HepG2 (cell line): ENCODE measurements around the gene MRPL20. TPM values are rescaled to one million over a fixed set of nuclear protein-coding genes. Genes with fewer than 3 reads are reported as not detected.
A peak's percentile ranks its signal among the peaks of the same experiment; 100 is the strongest.

Experiments
- ATAC-seq: fragments of 200-7000 bp; cut with Tn5 transposase; 3 replicates; pipeline ENCODE4 v1.9.1; 2020; ENCODE audit warnings: mild to moderate bottlenecking, moderate library complexity
- BruUV-seq: library from RNA; stranded (reverse); fragments of 400-500 nt; replicated peaks from 2 replicates; lab custom pipeline; 2021; lab: Mats Ljungman, UMichigan
- CTCF ChIA-PET: fragments of 300-600 bp; formaldehyde crosslinking; extraction: SDS; loops from one replicate; lab custom pipeline; 2021; ENCODE audit warnings: low total read pairs, inconsistent platforms, low intra/inter-chr PET ratio; lab: Yijun Ruan, JAX
- POLR2A ChIA-PET: fragments of 350-600 bp; sonication (Branson Sonifier 250); formaldehyde crosslinking; loops from one replicate; lab custom pipeline; 2020; ENCODE audit warnings: antibody characterized with exemption, inconsistent platforms; lab: Yijun Ruan, JAX
- DNase-seq: peaks from one replicate; pipeline ENCODE4 v3.0.0-alpha.2; 2015; ENCODE audit warnings: low spot score
- FAIRE-seq: peaks from 3 replicates; lab custom pipeline; 2011; peaks lifted over from hg19 to GRCh38; lab: Jason Lieb, UNC
- H2AFZ ChIP-seq: one replicate; pipeline ENCODE4 v1.6.1; 2011; ENCODE audit warnings: low read length, inconsistent platforms
- H3K27ac ChIP-seq: fragments of 300-600 bp; 3 replicates; pipeline ENCODE4 v1.8.0; 2011; ENCODE audit warnings: mixed run types, mild to moderate bottlenecking, mixed read lengths, low read length, inconsistent platforms; ENCODE audit not compliant: insufficient read depth; ENCODE audit errors: extremely low read length
- H3K27me3 ChIP-seq, 2 experiments: fragments of 200-600 bp in 1 of 2; 2 replicates in 1 of 2; 3 replicates in 1 of 2; pipeline versions ENCODE4 v1.6.0 to v1.8.0; 2011; ENCODE audit warnings: low read length in 2 of 2, mild to moderate bottlenecking in 2 of 2, moderate library complexity in 2 of 2, inconsistent platforms in 1 of 2; ENCODE audit not compliant: insufficient read depth in 2 of 2, control insufficient read depth in 1 of 2
- H3K36me3 ChIP-seq, 2 experiments: fragments of 200-600 bp in 1 of 2; replicated peaks in 1 of 2; 2 replicates in 1 of 2; 3 replicates in 1 of 2; pipeline versions ENCODE4 v1.5.1 to v1.8.0; 2011; ENCODE audit warnings: low read length in 2 of 2, inconsistent platforms in 1 of 2; ENCODE audit not compliant: insufficient read depth in 2 of 2, control insufficient read depth in 1 of 2
- H3K4me1 ChIP-seq: 2 replicates; pipeline ENCODE4 v1.5.1; 2012; ENCODE audit warnings: low read length, inconsistent platforms; ENCODE audit not compliant: insufficient read depth
- H3K4me2 ChIP-seq: 2 replicates; pipeline ENCODE4 v1.6.0; 2011; ENCODE audit warnings: low read depth, low read length, inconsistent platforms
- H3K4me3 ChIP-seq, 3 experiments: fragments of 200-600 bp in 1 of 3; sonication (generic), shearing (Covaris generic) in 1 of 3; replicated peaks in 1 of 3; 2 replicates each; pipeline ENCODE4 v1.5.1; 2011 to 2016; ENCODE audit warnings: low read length in 3 of 3, inconsistent platforms in 2 of 3, low read depth in 2 of 3, mild to moderate bottlenecking in 2 of 3, control low read depth in 1 of 3, mixed read lengths in 1 of 3; ENCODE audit not compliant: insufficient read depth in 1 of 3
- H3K79me2 ChIP-seq: one replicate; pipeline ENCODE4 v1.6.1; 2011; ENCODE audit warnings: low read length, inconsistent platforms; ENCODE audit not compliant: insufficient read depth
- H3K9ac ChIP-seq: 2 replicates; pipeline ENCODE4 v1.6.0; 2011; ENCODE audit warnings: mild to moderate bottlenecking, low read depth, low read length, inconsistent platforms; ENCODE audit not compliant: insufficient read depth
- H3K9me3 ChIP-seq: 2 replicates; pipeline ENCODE4 v1.5.1; 2012; ENCODE audit warnings: mild to moderate bottlenecking, low read length
- H4K20me1 ChIP-seq: 2 replicates; pipeline ENCODE4 v1.6.0; 2011; ENCODE audit warnings: inconsistent platforms, mild to moderate bottlenecking, low read length, moderate library complexity; ENCODE audit not compliant: insufficient read depth
- FOXA3 ChIP-seq: IDR thresholded peaks from 2 replicates; pipeline ENCODE4 v1.6.1; 2016; ENCODE audit warnings: missing genetic modification reagents, missing compliant biosample characterization
- FOXC1 ChIP-seq: sonication (generic); formaldehyde crosslinking; IDR thresholded peaks from 2 replicates; pipeline ENCODE4 v1.8.0; 2022; ENCODE audit warnings: mild to moderate bottlenecking, missing genetic modification reagents, borderline replicate concordance
- GABPB1 ChIP-seq: IDR thresholded peaks from 2 replicates; pipeline ENCODE4 v1.6.1; 2016; ENCODE audit warnings: mild to moderate bottlenecking, missing genetic modification reagents, moderate library complexity, missing compliant biosample characterization
- GLI4 ChIP-seq: sonication (generic); formaldehyde crosslinking; IDR thresholded peaks from 2 replicates; pipeline ENCODE4 v1.5.1; 2020; ENCODE audit warnings: missing genetic modification reagents, mild to moderate bottlenecking, moderate library complexity, borderline replicate concordance
- IKZF4 ChIP-seq: sonication (generic); formaldehyde crosslinking; IDR thresholded peaks from 2 replicates; pipeline ENCODE4 v1.5.1; 2020; ENCODE audit warnings: borderline replicate concordance, mild to moderate bottlenecking, low read depth, missing genetic modification reagents; ENCODE audit errors: not compliant biosample characterization
- JUN ChIP-seq: sonication (generic); formaldehyde crosslinking; IDR thresholded peaks from 2 replicates; pipeline ENCODE4 v1.4.0; 2020; ENCODE audit warnings: mild to moderate bottlenecking, missing genetic modification reagents
- KLF11 ChIP-seq: IDR thresholded peaks from 2 replicates; pipeline ENCODE4 v1.6.1; 2016; ENCODE audit warnings: missing compliant biosample characterization
- NFRKB ChIP-seq: fragments of 450-650 bp; IDR thresholded peaks from 2 replicates; pipeline ENCODE4 v1.6.1; 2017
- NFYB ChIP-seq: sonication (generic); formaldehyde crosslinking; IDR thresholded peaks from 2 replicates; pipeline ENCODE4 v1.4.0; 2020; ENCODE audit warnings: missing genetic modification reagents
- SRSF1 ChIP-seq: fragments of 200-400 bp; formaldehyde crosslinking; optimal IDR thresholded peaks from 2 replicates; pipeline ENCODE3; 2017; ENCODE audit warnings: mild to moderate bottlenecking, low read depth, low read length, moderate library complexity
- SRSF4 ChIP-seq: fragments of 200-400 bp; formaldehyde crosslinking; IDR thresholded peaks from one replicate; pipeline ENCODE4 v1.6.1; 2018; ENCODE audit warnings: mild to moderate bottlenecking, low read depth, low read length, moderate library complexity; ENCODE audit not compliant: poor library complexity, severe bottlenecking
- ZNF850 ChIP-seq: sonication (generic); formaldehyde crosslinking; conservative IDR thresholded peaks from 2 replicates; pipeline ENCODE4 v1.9.0; 2021; ENCODE audit warnings: mild to moderate bottlenecking, missing genetic modification reagents
- WGBS: methylation state at CpG from one replicate; pipeline ENCODE4 v1.1.6; 2017; ENCODE audit warnings: low lambda C conversion rate; 5-methylcytosine and 5-hydroxymethylcytosine counted together
- in situ Hi-C: cut with HindIII; loops from 2 replicates; pipeline ENCODE4 v1.10.0; 2017; ENCODE audit warnings: low pct_unique_long_range_greater_than_20kb; ENCODE audit not compliant: extremely low pct_ligation_motif_present
- intact Hi-C: fragments of 100-400 bp; cut with micrococcal nuclease; formaldehyde crosslinking; loops from one replicate; pipeline ENCODE4 v1.10.0; 2022; ENCODE audit not compliant: unreplicated experiment
- polyA plus RNA-seq, 8 experiments: library from polyadenylated mRNA; depleted of rRNA in 3 of 8; stranded (reverse) in 7 of 8; unstranded in 1 of 8; fragments of >200 nt; fragmentation: Illumina TruSeq in 4 of 8; extraction: Trizol in 4 of 8; gene quantifications; 2 replicates each; pipeline versions ENCODE4 v1.2.1 to v1.2.3, GENCODE V29; 2011 to 2016; ENCODE audit warnings: low read depth in 4 of 8, missing spikeins in 1 of 8, mixed read lengths in 1 of 8; ENCODE audit not compliant: insufficient read depth in 1 of 8
- total RNA-seq, 5 experiments: library from RNA; depleted of rRNA; stranded (reverse); fragments of >200 nt; fragmentation: Illumina TruSeq; extraction: Trizol; gene quantifications; 2 replicates each; pipeline ENCODE4 v1.2.3, GENCODE V29; 2016; ENCODE audit warnings: low read depth in 1 of 5
- TF ChIP-seq, protein P1 (sequence below): sonication (generic); formaldehyde crosslinking; IDR thresholded peaks from 2 replicates; pipeline ENCODE4 v1.4.0; 2020; ENCODE audit warnings: missing genetic modification reagents
- TF ChIP-seq, protein P2 (sequence below): sonication (generic); formaldehyde crosslinking; IDR thresholded peaks from 2 replicates; pipeline ENCODE4 v1.4.0; 2020; ENCODE audit warnings: mild to moderate bottlenecking, missing genetic modification reagents
- TF ChIP-seq, protein P3 (sequence below): sonication (generic); formaldehyde crosslinking; IDR thresholded peaks from 2 replicates; pipeline ENCODE4 v1.4.0; 2020; ENCODE audit warnings: missing genetic modification reagents
- TF ChIP-seq, protein P4 (sequence below): IDR thresholded peaks from 2 replicates; pipeline ENCODE4 v1.6.1; 2016
- TF ChIP-seq, protein P5 (sequence below): sonication (generic); formaldehyde crosslinking; IDR thresholded peaks from 2 replicates; pipeline ENCODE4 v1.4.0; 2020; ENCODE audit warnings: mild to moderate bottlenecking, missing genetic modification reagents

The MRPL20 gene
- total and polyA plus RNA-seq, 2 of the 13 experiments (the other 11 are each of a cell fraction or from before 2014, with no cell fraction given), result 59.2 to 127 TPM

DNA sequence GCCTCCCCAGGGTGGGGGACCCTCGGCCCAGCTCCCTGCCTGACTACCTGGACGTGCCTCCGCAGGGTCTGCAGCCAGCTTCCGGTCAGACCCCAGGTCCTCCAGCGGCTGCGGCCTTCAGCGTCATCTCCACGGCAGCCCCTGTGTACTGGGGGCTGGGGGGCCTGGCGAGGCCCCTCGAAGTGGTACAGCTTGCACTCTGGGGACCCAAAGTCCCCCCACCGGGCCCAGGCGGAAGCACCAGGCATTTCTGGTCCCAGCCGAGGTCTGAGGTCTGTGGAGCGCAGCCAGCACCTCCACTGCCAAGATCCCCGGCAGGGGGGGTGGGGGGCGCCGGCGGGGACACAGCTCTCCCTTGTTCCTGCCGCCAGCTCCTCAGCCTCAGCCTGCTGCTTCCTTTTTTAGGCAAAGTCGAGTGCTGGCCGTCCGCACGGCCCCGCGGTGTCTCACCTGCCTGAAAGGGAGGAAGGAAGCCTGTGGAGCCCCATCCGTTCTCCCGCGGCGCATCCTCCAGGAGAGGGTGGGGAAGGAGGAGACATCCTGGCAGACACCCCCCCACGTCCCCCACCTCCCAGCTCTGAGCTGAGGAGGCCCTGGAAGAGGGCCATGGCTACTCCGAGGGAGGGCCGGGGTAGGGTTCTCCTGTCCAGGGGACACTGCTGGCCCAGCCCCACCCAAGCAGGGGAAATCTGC is 27.2 kb upstream of the MRPL20 start (continued):
- TF ChIP-seq SRSF1 (peak; percentile 92), GLI4 (CRISPR knock-in tag) (no peak), GABPB1 (peak; percentile 70), SRSF4 (peak; percentile 74), NFYB (CRISPR knock-in tag) (no peak)
- TF ChIP-seq, protein P1, sequence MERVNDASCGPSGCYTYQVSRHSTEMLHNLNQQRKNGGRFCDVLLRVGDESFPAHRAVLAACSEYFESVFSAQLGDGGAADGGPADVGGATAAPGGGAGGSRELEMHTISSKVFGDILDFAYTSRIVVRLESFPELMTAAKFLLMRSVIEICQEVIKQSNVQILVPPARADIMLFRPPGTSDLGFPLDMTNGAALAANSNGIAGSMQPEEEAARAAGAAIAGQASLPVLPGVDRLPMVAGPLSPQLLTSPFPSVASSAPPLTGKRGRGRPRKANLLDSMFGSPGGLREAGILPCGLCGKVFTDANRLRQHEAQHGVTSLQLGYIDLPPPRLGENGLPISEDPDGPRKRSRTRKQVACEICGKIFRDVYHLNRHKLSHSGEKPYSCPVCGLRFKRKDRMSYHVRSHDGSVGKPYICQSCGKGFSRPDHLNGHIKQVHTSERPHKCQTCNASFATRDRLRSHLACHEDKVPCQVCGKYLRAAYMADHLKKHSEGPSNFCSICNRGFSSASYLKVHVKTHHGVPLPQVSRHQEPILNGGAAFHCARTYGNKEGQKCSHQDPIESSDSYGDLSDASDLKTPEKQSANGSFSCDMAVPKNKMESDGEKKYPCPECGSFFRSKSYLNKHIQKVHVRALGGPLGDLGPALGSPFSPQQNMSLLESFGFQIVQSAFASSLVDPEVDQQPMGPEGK, result peak; percentile 92
- TF ChIP-seq, protein P2, sequence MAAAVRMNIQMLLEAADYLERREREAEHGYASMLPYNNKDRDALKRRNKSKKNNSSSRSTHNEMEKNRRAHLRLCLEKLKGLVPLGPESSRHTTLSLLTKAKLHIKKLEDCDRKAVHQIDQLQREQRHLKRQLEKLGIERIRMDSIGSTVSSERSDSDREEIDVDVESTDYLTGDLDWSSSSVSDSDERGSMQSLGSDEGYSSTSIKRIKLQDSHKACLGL (CRISPR knock-in tag), result peak; percentile 80; the same call in 1 of the 2 replicates
- TF ChIP-seq, protein P3, sequence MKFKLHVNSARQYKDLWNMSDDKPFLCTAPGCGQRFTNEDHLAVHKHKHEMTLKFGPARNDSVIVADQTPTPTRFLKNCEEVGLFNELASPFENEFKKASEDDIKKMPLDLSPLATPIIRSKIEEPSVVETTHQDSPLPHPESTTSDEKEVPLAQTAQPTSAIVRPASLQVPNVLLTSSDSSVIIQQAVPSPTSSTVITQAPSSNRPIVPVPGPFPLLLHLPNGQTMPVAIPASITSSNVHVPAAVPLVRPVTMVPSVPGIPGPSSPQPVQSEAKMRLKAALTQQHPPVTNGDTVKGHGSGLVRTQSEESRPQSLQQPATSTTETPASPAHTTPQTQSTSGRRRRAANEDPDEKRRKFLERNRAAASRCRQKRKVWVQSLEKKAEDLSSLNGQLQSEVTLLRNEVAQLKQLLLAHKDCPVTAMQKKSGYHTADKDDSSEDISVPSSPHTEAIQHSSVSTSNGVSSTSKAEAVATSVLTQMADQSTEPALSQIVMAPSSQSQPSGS (CRISPR knock-in tag), result no peak

DNA sequence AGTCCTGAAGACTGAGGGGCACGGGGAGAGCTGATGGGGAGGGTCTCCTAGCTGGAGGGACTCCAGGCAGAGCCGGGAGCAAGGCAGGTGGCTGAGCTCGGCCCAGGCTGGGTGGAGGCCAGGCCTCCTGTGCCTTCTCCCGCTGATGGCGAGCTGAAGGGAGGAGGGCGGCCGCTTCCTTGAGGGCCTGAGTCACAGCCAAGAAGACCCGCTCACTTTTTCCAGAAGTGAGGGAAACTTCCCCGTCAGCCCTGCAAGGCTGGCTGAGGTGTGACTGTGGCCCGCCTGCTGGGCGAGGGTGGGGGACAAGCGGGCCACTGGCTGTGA is 26.7 kb upstream of the MRPL20 start:
- ATAC-seq, result no peak
- no peak for DNase-seq
- ChIA-PET POLR2A (interaction anchor here (0.7 to 11.0 kb wide), 15 partner anchors 8 to 335 kb away, joined by 3 to 355 read pairs (median 11); partner anchors contain the start of genes ANKRD65, AURKAIP1, CCNL2 and MRPL20), CTCF (no interaction called here)
- peaks cover 65% of the 10 kb centered on the region for H3K4me1 ChIP-seq
- H3K9ac ChIP-seq, result peak overlapping the region; percentile 85
- no peaks in the 10 kb centered on the region for H3K9me3 ChIP-seq
- H3K4me3 ChIP-seq, result peak overlapping the region; percentile 72 to 88 (median 84)
- no peak for FAIRE-seq
- no TSS peak for BruUV-seq
- peak overlapping the region; percentile 94 for H3K27ac ChIP-seq
- in situ Hi-C loops, result no loop called here
- peaks cover 31% of the 10 kb centered on the region for H3K79me2 ChIP-seq
- H3K27me3 ChIP-seq, result no peaks in the 10 kb centered on the region
- no peak overlapping the region for H2AFZ ChIP-seq
- WGBS, result 0% methylated on average over 3 of the region's 12 CpGs
- H4K20me1 ChIP-seq, result no peaks in the 10 kb centered on the region
- intact Hi-C loops, result no loop called here
- H3K36me3 ChIP-seq, result no peaks in the 10 kb centered on the region; a peak in 1 of 5 replicates
- H3K4me2 ChIP-seq, result peak overlapping the region; percentile 89
- TF ChIP-seq ZNF850 (CRISPR knock-in tag) (0 out of 2 replicates have a peak, but pooled peaks have one; percentile 70), FOXC1 (CRISPR knock-in tag) (0 out of 2 replicates have a peak, but pooled peaks have one; percentile 37), NFRKB (no peak), IKZF4 (CRISPR knock-in tag) (no peak), JUN (no peak), FOXA3 (CRISPR knock-in tag) (no peak), KLF11 (CRISPR knock-in tag) (no peak)
- TF ChIP-seq, protein P4, sequence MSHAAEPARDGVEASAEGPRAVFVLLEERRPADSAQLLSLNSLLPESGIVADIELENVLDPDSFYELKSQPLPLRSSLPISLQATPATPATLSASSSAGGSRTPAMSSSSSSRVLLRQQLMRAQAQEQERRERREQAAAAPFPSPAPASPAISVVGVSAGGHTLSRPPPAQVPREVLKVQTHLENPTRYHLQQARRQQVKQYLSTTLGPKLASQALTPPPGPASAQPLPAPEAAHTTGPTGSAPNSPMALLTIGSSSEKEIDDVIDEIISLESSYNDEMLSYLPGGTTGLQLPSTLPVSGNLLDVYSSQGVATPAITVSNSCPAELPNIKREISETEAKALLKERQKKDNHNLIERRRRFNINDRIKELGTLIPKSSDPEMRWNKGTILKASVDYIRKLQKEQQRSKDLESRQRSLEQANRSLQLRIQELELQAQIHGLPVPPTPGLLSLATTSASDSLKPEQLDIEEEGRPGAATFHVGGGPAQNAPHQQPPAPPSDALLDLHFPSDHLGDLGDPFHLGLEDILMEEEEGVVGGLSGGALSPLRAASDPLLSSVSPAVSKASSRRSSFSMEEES (CRISPR knock-in tag), result no peak
- TF ChIP-seq, protein P5, sequence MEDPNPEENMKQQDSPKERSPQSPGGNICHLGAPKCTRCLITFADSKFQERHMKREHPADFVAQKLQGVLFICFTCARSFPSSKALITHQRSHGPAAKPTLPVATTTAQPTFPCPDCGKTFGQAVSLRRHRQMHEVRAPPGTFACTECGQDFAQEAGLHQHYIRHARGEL (CRISPR knock-in tag), result 0 out of 2 replicates have a peak, but pooled peaks have one; percentile 16
